Measurements from ENCODE around the gene ADAM10. TPM values are rescaled to one million over a fixed set of nuclear protein-coding genes. Genes with fewer than 3 reads are reported as not detected.

Gene ADAM10
- total RNA-seq, 1 experiment from 2014 or later: 133 TPM

GRCh38 chr15:58585693-58586443, 163.6 kb downstream of the ADAM10 start:
- no peak for DNase-seq (ENCODE audit: low spot score)
- Mint-ChIP-seq H3K4me3 (no peak overlapping the region), H3K4me1 (peaks cover 3% of the 10 kb centered on the region), H3K36me3 (peaks cover 3% of the 10 kb centered on the region; the same call in 1 of the 2 replicates), H3K27ac (no peak overlapping the region), H3K9me3 (peaks cover 16% of the 10 kb centered on the region), H3K27me3 (ENCODE audit: low read depth) (no peaks in the 10 kb centered on the region)
- CTCF ChIA-PET: interaction anchor here (0.5 kb wide), 1 partner anchor 219 kb away, joined by 3 read pairs; no protein-coding TSS in a partner anchor
- no peak for ATAC-seq
- TF ChIP-seq CBFB (CRISPR knock-in tag; IDR thresholded peaks at IDR 0.05; ENCODE audit: low read depth) (no peak), ZNF423 (CRISPR knock-in tag; IDR thresholded peaks at IDR 0.05) (no peak), GABPB1 (CRISPR knock-in tag; IDR thresholded peaks at IDR 0.05) (no peak), ESRRA (CRISPR knock-in tag; IDR thresholded peaks at IDR 0.05; ENCODE audit: borderline replicate concordance) (no peak), NR2C2 (CRISPR knock-in tag; IDR thresholded peaks at IDR 0.05) (no peak), ZNF138 (CRISPR knock-in tag; conservative IDR thresholded peaks at IDR 0.05) (no peak), KAT7 (CRISPR knock-in tag; IDR thresholded peaks at IDR 0.05; ENCODE audit: borderline replicate concordance) (no peak), ZBTB21 (CRISPR knock-in tag; IDR thresholded peaks at IDR 0.05; ENCODE audit: borderline replicate concordance) (no peak)
- POLR2A ChIA-PET: interaction anchor here (0.5 to 1.4 kb wide), 4 partner anchors 13 to 987 kb away, joined by 3 to 5 read pairs (median 4); no protein-coding TSS in a partner anchor

DNA sequence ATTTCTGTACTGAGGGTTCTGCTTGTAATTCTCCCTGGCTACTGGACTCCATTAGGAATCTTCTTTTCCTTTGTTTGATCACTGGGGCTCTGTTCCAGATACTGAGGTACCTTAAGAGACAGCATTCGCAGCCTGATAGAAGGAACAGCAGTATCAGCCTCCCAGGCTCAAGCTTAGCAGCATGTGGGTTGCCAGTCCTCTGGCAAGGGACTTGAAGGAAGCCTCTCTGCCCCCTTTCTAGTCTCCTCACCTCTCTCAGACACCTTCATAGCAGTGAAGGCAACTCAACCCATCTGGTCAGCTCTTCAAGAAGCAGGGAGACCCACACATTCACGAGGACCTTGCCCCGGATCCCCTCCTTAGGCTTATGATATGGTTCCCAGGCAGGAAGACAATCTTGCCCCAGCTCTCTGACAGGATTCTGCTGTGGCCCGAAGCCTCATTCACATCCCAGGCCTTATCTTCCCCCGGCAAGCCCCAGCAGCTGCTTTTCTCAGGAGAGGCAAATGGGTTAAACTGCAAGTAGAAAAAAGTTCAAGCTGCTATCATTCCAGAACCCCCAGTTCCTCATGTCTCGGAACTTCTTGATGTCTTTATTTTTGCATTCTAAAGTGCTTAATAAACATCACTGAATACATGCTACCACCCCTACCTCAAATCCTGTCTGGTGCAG, 164.6 kb downstream of the ADAM10 start:
- peaks cover 3% of the 10 kb centered on the region for H3K4me1 Mint-ChIP-seq
- no peak overlapping the region for H3K4me3 Mint-ChIP-seq
- H3K36me3 Mint-ChIP-seq: peaks cover 3% of the 10 kb centered on the region; the same call in 1 of the 2 replicates
- CTCF ChIA-PET: no interaction called here
- no peak overlapping the region for H3K27ac Mint-ChIP-seq
- ATAC-seq: no peak
- TF ChIP-seq ZNF263 (CRISPR knock-in tag; IDR thresholded peaks at IDR 0.05; ENCODE audit: low read depth): no peak
- TF ChIP-seq, protein P1, sequence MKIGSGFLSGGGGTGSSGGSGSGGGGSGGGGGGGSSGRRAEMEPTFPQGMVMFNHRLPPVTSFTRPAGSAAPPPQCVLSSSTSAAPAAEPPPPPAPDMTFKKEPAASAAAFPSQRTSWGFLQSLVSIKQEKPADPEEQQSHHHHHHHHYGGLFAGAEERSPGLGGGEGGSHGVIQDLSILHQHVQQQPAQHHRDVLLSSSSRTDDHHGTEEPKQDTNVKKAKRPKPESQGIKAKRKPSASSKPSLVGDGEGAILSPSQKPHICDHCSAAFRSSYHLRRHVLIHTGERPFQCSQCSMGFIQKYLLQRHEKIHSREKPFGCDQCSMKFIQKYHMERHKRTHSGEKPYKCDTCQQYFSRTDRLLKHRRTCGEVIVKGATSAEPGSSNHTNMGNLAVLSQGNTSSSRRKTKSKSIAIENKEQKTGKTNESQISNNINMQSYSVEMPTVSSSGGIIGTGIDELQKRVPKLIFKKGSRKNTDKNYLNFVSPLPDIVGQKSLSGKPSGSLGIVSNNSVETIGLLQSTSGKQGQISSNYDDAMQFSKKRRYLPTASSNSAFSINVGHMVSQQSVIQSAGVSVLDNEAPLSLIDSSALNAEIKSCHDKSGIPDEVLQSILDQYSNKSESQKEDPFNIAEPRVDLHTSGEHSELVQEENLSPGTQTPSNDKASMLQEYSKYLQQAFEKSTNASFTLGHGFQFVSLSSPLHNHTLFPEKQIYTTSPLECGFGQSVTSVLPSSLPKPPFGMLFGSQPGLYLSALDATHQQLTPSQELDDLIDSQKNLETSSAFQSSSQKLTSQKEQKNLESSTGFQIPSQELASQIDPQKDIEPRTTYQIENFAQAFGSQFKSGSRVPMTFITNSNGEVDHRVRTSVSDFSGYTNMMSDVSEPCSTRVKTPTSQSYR (CRISPR knock-in tag; IDR thresholded peaks at IDR 0.05): no peak
- no peak for DNase-seq (ENCODE audit: low spot score)
- POLR2A ChIA-PET: interaction anchor here (0.8 to 1.4 kb wide), 2 partner anchors 14 to 186 kb away, joined by 3 read pairs; no protein-coding TSS in a partner anchor
- H3K27me3 Mint-ChIP-seq (ENCODE audit: low read depth): no peaks in the 10 kb centered on the region
- H3K9me3 Mint-ChIP-seq: peaks cover 16% of the 10 kb centered on the region

GRCh38 chr15:58583171-58583908, 166.2 kb downstream of the ADAM10 start:
- ChIA-PET POLR2A (interaction anchor here (0.5 kb wide), 1 partner anchor 52 kb away, joined by 3 read pairs; no protein-coding TSS in a partner anchor), CTCF (no interaction called here)
- no peak overlapping the region for H3K27ac Mint-ChIP-seq
- DNase-seq (ENCODE audit: low spot score): no peak
- no peak for ATAC-seq
- TF ChIP-seq, protein P2, sequence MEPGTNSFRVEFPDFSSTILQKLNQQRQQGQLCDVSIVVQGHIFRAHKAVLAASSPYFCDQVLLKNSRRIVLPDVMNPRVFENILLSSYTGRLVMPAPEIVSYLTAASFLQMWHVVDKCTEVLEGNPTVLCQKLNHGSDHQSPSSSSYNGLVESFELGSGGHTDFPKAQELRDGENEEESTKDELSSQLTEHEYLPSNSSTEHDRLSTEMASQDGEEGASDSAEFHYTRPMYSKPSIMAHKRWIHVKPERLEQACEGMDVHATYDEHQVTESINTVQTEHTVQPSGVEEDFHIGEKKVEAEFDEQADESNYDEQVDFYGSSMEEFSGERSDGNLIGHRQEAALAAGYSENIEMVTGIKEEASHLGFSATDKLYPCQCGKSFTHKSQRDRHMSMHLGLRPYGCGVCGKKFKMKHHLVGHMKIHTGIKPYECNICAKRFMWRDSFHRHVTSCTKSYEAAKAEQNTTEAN (CRISPR knock-in tag; IDR thresholded peaks at IDR 0.05): no peak
- TF ChIP-seq PREB (CRISPR knock-in tag; IDR thresholded peaks at IDR 0.05; ENCODE audit: borderline replicate concordance) (no peak), ATF1 (CRISPR knock-in tag; IDR thresholded peaks at IDR 0.05) (no peak), NFYB (CRISPR knock-in tag; conservative IDR thresholded peaks at IDR 0.05; ENCODE audit: low read depth) (no peak)
- peaks cover 3% of the 10 kb centered on the region for H3K4me1 Mint-ChIP-seq
- H3K4me3 Mint-ChIP-seq: no peak overlapping the region
- peaks cover 3% of the 10 kb centered on the region; the same call in 1 of the 2 replicates for H3K36me3 Mint-ChIP-seq
- H3K9me3 Mint-ChIP-seq: peaks cover 16% of the 10 kb centered on the region
- no peaks in the 10 kb centered on the region for H3K27me3 Mint-ChIP-seq (ENCODE audit: low read depth)
